Common myeloid progenitor, CD34-positive (primary cell): Measurements from ENCODE around the gene TLL1.

Experiments
- CTCF ChIA-PET: fragments of 350-600 bp; sonication (Branson Sonifier 250); formaldehyde crosslinking; loops from one replicate; lab custom pipeline; 2021; ENCODE audit warnings: antibody characterized with exemption; lab: Charles Lee
- POLR2A ChIA-PET: fragments of 350-600 bp; sonication (Branson Sonifier 250); formaldehyde crosslinking; loops from one replicate; lab custom pipeline; 2021; ENCODE audit warnings: antibody characterized with exemption; lab: Charles Lee
- DNase-seq, 3 donors: peaks; one replicate each; pipeline versions ENCODE4 v3.0.0 to v3.0.0-alpha.2; 2013
- H3K27ac ChIP-seq, 2 experiments: 1 replicate in 1 of 2; 2 replicates in 1 of 2; pipeline ENCODE4 v1.7.0; 2013; ENCODE audit warnings: inconsistent platforms in 2 of 2, low read length in 2 of 2, mild to moderate bottlenecking in 2 of 2, low read depth in 1 of 2, moderate library complexity in 1 of 2; ENCODE audit not compliant: severe bottlenecking in 2 of 2, insufficient read depth in 1 of 2, poor library complexity in 1 of 2
- H3K27me3 ChIP-seq, 5 experiments: replicated peaks in 2 of 5; 1 replicate in 3 of 5; 2 replicates in 2 of 5; pipeline versions ENCODE4 v1.6.1 to v1.7.0; 2013; ENCODE audit warnings: low read length in 4 of 5, mild to moderate bottlenecking in 2 of 5, moderate library complexity in 2 of 5, inconsistent platforms in 1 of 5; ENCODE audit not compliant: insufficient read depth in 5 of 5, control insufficient read depth in 4 of 5
- H3K36me3 ChIP-seq, 4 experiments: 1 replicate in 2 of 4; 2 replicates in 2 of 4; pipeline versions ENCODE4 v1.6.1 to v1.7.0; 2013; ENCODE audit warnings: low read length in 3 of 4, control low read depth in 1 of 4, mild to moderate bottlenecking in 1 of 4; ENCODE audit not compliant: control insufficient read depth in 4 of 4, insufficient read depth in 4 of 4
- H3K4me1 ChIP-seq, 4 experiments: 1 replicate in 3 of 4; 2 replicates in 1 of 4; pipeline versions ENCODE4 v1.6.1 to v1.7.1; 2013; ENCODE audit warnings: low read length in 3 of 4, mild to moderate bottlenecking in 3 of 4, control low read depth in 1 of 4, inconsistent platforms in 1 of 4, moderate library complexity in 1 of 4; ENCODE audit not compliant: control insufficient read depth in 4 of 4, insufficient read depth in 4 of 4; ENCODE audit errors: control extremely low read depth in 1 of 4
- H3K4me3 ChIP-seq, 7 experiments: 1 replicate in 4 of 7; 2 replicates in 3 of 7; pipeline versions ENCODE4 v1.5.1 to v1.7.0; 2013; ENCODE audit warnings: mild to moderate bottlenecking in 7 of 7, low read length in 6 of 7, moderate library complexity in 6 of 7, inconsistent platforms in 2 of 7, low read depth in 2 of 7, control low read depth in 1 of 7; ENCODE audit not compliant: insufficient read depth in 4 of 7, control insufficient read depth in 1 of 7; ENCODE audit errors: extremely low read depth in 1 of 7
- H3K9me3 ChIP-seq, 5 experiments: 1 replicate in 4 of 5; 2 replicates in 1 of 5; pipeline versions ENCODE4 v1.6.1 to v1.7.1; 2013; ENCODE audit warnings: low read length in 4 of 5, mild to moderate bottlenecking in 2 of 5, inconsistent platforms in 1 of 5, low read depth in 1 of 5, moderate library complexity in 1 of 5; ENCODE audit not compliant: control insufficient read depth in 4 of 5, insufficient read depth in 2 of 5; ENCODE audit errors: control extremely low read depth in 1 of 5
- WGBS: methylation state at CpG from one replicate; pipeline ENCODE4 v1.1.5; 2013; ENCODE audit not compliant: insufficient coverage; 5-methylcytosine and 5-hydroxymethylcytosine counted together

TLL1 gene

GRCh38 chr4:165922747-165923146 is 49.7 kb downstream of the TLL1 start:
- no peaks in the 10 kb centered on the region for H3K9me3 ChIP-seq
- no peak overlapping the region for H3K4me3 ChIP-seq
- POLR2A ChIA-PET: no interaction called here
- no peaks in the 10 kb centered on the region for H3K4me1 ChIP-seq
- H3K36me3 ChIP-seq: no peaks in the 10 kb centered on the region
- no peak overlapping the region for H3K27ac ChIP-seq
- no peak for DNase-seq
- CTCF ChIA-PET: no interaction called here
- H3K27me3 ChIP-seq: no peaks in the 10 kb centered on the region

GRCh38 chr4:165926307-165926706 is 53.3 kb downstream of the TLL1 start:
- ChIA-PET CTCF (no interaction called here), POLR2A (no interaction called here)
- Histone ChIP-seq H3K27me3 (no peaks in the 10 kb centered on the region), H3K36me3 (no peaks in the 10 kb centered on the region), H3K4me1 (no peaks in the 10 kb centered on the region), H3K27ac (no peak overlapping the region), H3K4me3 (no peak overlapping the region), H3K9me3 (no peaks in the 10 kb centered on the region)
- DNase-seq: no peak
- 75% methylated on average over 6 of the region's 6 CpGs for WGBS

GRCh38 chr4:165927366-165927765 is 54.3 kb downstream of the TLL1 start:
- no peak overlapping the region for H3K4me3 ChIP-seq
- DNase-seq: no peak
- H3K36me3 ChIP-seq: no peaks in the 10 kb centered on the region
- 97% methylated on average over 3 of the region's 3 CpGs for WGBS
- H3K9me3 ChIP-seq: no peaks in the 10 kb centered on the region
- H3K27me3 ChIP-seq: no peaks in the 10 kb centered on the region
- no peaks in the 10 kb centered on the region for H3K4me1 ChIP-seq
- ChIA-PET POLR2A (no interaction called here), CTCF (no interaction called here)
- H3K27ac ChIP-seq: no peak overlapping the region

GRCh38 chr4:165927815-165928214 is 54.8 kb downstream of the TLL1 start:
- Histone ChIP-seq H3K4me1 (no peaks in the 10 kb centered on the region), H3K27ac (no peak overlapping the region), H3K9me3 (no peaks in the 10 kb centered on the region), H3K27me3 (no peaks in the 10 kb centered on the region), H3K36me3 (no peaks in the 10 kb centered on the region), H3K4me3 (no peak overlapping the region)
- POLR2A ChIA-PET: no interaction called here
- CTCF ChIA-PET: no interaction called here
- no peak for DNase-seq
- WGBS: no CpG with 5 or more reads among the region's 3 CpGs

- H3K36me3 ChIP-seq: no peaks in the 10 kb centered on the region
- WGBS: 100% methylated on average over 1 of the region's 2 CpGs
- CTCF ChIA-PET: no interaction called here
Measured at GRCh38 chr4:165928601-165929000, 55.6 kb downstream of the TLL1 start.

GRCh38 chr4:165929662-165930061 is 56.6 kb downstream of the TLL1 start:
- POLR2A ChIA-PET: no interaction called here
- CTCF ChIA-PET: no interaction called here
- 100% methylated on average over 1 of the region's 2 CpGs for WGBS

More at GRCh38 chr4:165928601-165929000, 55.6 kb downstream of the TLL1 start:
- Histone ChIP-seq H3K27ac (no peak overlapping the region), H3K4me3 (no peak overlapping the region), H3K27me3 (peaks cover 0 to 3% (median 0%) of the 10 kb centered on the region in 5 experiments), H3K4me1 (no peaks in the 10 kb centered on the region), H3K9me3 (no peaks in the 10 kb centered on the region)
- no peak for DNase-seq
- POLR2A ChIA-PET: no interaction called here

GRCh38 chr4:165931741-165932140 is 58.7 kb downstream of the TLL1 start:
- ChIA-PET POLR2A (no interaction called here), CTCF (no interaction called here)
- no peaks in the 10 kb centered on the region for H3K4me1 ChIP-seq
- H3K4me3 ChIP-seq: no peak overlapping the region
- H3K36me3 ChIP-seq: no peaks in the 10 kb centered on the region
- H3K27me3 ChIP-seq: peaks cover 0 to 3% (median 0%) of the 10 kb centered on the region in 5 experiments
- DNase-seq: no peak
- WGBS: 96% methylated on average over 5 of the region's 5 CpGs
- H3K27ac ChIP-seq: no peak overlapping the region
- no peaks in the 10 kb centered on the region for H3K9me3 ChIP-seq

More at GRCh38 chr4:165929662-165930061, 56.6 kb downstream of the TLL1 start:
- H3K4me3 ChIP-seq: no peak overlapping the region
- DNase-seq: no peak
- no peaks in the 10 kb centered on the region for H3K36me3 ChIP-seq
- no peak overlapping the region for H3K27ac ChIP-seq
- H3K4me1 ChIP-seq: no peaks in the 10 kb centered on the region
- H3K27me3 ChIP-seq: peaks cover 0 to 3% (median 0%) of the 10 kb centered on the region in 5 experiments
- H3K9me3 ChIP-seq: no peaks in the 10 kb centered on the region
